ENCODE measurements around the gene RSPO3. TPM values are rescaled to one million over a fixed set of nuclear protein-coding genes. Genes with fewer than 3 reads are reported as not detected.

The RSPO3 gene
- polyA plus RNA-seq, 2 of the 4 experiments (the other 2 are of a cell fraction), result 32.4 to 128 TPM

DNA sequence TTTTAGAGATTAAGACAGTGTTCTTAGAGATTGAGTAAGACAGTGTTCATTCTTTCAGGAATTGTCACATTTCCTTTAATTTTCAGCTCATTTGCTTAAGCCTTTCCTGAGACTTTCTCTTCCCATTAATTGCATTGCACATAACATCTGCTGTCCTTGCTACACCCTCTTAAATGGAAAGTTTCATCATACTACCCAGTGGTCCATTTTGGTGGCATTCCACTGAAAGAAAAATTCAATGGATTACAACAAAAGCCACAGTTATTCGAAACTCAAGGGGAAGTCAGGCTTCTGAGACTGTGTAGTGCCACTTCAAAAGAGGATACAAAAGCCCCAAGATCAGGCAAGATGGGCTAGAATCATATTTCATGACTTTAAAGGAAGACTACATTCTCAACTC lies 64.0 kb downstream of the RSPO3 start:
- H3K4me3 ChIP-seq, result no peak overlapping the region
- H3K9me3 ChIP-seq, result 0 out of 3 replicates have a peak, but pooled peaks cover 3% of the 10 kb centered on the region
- H3K4me1 ChIP-seq, result peaks cover 16% of the 10 kb centered on the region
- ChIA-PET CTCF (no interaction called here), POLR2A (no interaction called here)
- 76% methylated on average over 1 of the region's 1 CpG for WGBS (ENCODE audit: missing lambda C conversion rate)
- no peak for ATAC-seq
- no peak overlapping the region for H3K4me2 ChIP-seq
- TF ChIP-seq HOXA7 (CRISPR knock-in tag; IDR thresholded peaks at IDR 0.05), result no peak
- no peak for TF ChIP-seq ZSCAN20 (CRISPR knock-in tag; IDR thresholded peaks at IDR 0.05)
- TF ChIP-seq ZFP36 (IDR thresholded peaks at IDR 0.05; ENCODE audit: borderline replicate concordance, partially characterized antibody), result no peak
- no peak for TF ChIP-seq ZC3H11A (IDR thresholded peaks at IDR 0.05)
- TF ChIP-seq EP300 (IDR thresholded peaks at IDR 0.05), result no peak
- no peak for TF ChIP-seq EHF (CRISPR knock-in tag; IDR thresholded peaks at IDR 0.05)
- TF ChIP-seq ZNF302 (CRISPR knock-in tag; IDR thresholded peaks at IDR 0.05), result no peak
- no peak for TF ChIP-seq MAFK (IDR thresholded peaks at IDR 0.05; ENCODE audit: partially characterized antibody)
- TF ChIP-seq CEBPB (IDR thresholded peaks at IDR 0.05), result no peak
- no peak for TF ChIP-seq FOXS1 (CRISPR knock-in tag; IDR thresholded peaks at IDR 0.05)
- TF ChIP-seq, protein P1, sequence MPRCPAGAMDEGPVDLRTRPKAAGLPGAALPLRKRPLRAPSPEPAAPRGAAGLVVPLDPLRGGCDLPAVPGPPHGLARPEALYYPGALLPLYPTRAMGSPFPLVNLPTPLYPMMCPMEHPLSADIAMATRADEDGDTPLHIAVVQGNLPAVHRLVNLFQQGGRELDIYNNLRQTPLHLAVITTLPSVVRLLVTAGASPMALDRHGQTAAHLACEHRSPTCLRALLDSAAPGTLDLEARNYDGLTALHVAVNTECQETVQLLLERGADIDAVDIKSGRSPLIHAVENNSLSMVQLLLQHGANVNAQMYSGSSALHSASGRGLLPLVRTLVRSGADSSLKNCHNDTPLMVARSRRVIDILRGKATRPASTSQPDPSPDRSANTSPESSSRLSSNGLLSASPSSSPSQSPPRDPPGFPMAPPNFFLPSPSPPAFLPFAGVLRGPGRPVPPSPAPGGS (IDR thresholded peaks at IDR 0.05), result no peak
- no peak for TF ChIP-seq CHD4 (IDR thresholded peaks at IDR 0.05; ENCODE audit: borderline replicate concordance)
- TF ChIP-seq RFX5 (IDR thresholded peaks at IDR 0.05), result no peak
- no peak for DNase-seq (ENCODE audit: low read depth in 1 of 2, low spot score in 1 of 2)
- no peak overlapping the region for H3K27ac ChIP-seq
- FAIRE-seq, result no peak

DNA sequence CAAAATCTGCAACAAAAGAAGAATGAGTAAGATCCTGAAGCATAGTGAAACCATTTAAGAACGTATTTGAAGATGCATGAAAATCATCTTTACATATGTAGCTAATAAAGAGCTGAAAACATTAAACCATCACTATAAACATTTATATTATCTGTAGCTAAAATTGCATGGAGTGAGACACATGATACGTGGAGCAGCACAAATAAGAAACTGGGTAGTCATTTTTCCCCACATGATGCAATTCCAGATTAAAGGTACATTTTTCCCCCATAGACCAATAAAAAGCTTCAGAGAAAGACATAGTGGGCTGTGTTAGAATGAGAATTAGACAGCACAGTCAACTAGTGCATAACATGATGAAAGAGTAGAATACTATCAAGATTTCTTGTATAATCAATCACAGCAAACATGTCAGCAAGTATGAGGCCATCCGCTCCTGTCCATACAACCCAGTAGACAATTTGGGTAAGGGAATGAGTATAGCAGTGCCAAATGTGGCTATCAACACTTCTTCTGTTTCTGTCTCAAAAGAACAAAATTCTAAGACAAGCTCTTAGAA lies 67.0 kb downstream of the RSPO3 start:
- no peak for ATAC-seq
- no peak overlapping the region for H3K27ac ChIP-seq
- H3K9me3 ChIP-seq, result 0 out of 3 replicates have a peak, but pooled peaks cover 3% of the 10 kb centered on the region
- peaks cover 9% of the 10 kb centered on the region; the same call in 1 of the 3 replicates for H3K4me1 ChIP-seq
- DNase-seq (ENCODE audit: low read depth in 1 of 2, low spot score in 1 of 2), result no peak
- CTCF ChIA-PET, result interaction anchor here (0.5 to 1.0 kb wide), 3 partner anchors 9 to 657 kb away, joined by 3 to 4 read pairs (median 3); partner anchors contain the start of gene RNF146
- TF ChIP-seq, protein P2, sequence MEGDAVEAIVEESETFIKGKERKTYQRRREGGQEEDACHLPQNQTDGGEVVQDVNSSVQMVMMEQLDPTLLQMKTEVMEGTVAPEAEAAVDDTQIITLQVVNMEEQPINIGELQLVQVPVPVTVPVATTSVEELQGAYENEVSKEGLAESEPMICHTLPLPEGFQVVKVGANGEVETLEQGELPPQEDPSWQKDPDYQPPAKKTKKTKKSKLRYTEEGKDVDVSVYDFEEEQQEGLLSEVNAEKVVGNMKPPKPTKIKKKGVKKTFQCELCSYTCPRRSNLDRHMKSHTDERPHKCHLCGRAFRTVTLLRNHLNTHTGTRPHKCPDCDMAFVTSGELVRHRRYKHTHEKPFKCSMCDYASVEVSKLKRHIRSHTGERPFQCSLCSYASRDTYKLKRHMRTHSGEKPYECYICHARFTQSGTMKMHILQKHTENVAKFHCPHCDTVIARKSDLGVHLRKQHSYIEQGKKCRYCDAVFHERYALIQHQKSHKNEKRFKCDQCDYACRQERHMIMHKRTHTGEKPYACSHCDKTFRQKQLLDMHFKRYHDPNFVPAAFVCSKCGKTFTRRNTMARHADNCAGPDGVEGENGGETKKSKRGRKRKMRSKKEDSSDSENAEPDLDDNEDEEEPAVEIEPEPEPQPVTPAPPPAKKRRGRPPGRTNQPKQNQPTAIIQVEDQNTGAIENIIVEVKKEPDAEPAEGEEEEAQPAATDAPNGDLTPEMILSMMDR (IDR thresholded peaks at IDR 0.05), result no peak
- WGBS (ENCODE audit: missing lambda C conversion rate), result 92% methylated on average over 3 of the region's 3 CpGs
- no peak for FAIRE-seq
- POLR2A ChIA-PET, result no interaction called here
- no peak overlapping the region for H3K4me3 ChIP-seq
- H3K4me2 ChIP-seq, result no peak overlapping the region

DNA sequence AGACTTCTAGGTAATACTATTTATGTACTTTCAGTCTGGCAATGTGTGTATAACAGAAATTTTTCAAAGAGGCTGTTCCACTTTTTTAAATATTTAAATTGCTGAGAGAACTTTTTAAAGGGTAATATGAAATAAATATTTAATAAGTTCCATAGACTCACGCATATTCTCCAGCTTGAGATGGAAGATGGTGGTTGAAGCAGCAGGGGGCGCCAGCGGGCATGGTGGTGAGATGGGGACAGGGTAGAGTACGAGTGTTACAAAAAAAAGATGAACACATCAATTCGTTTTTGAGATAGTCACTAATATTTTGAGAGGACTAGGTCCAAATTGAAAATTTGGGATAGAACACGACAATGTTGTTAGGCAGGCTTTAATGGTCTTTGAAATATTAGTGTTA lies 68.4 kb downstream of the RSPO3 start:
- FAIRE-seq (no peak), DNase-seq (ENCODE audit: low read depth in 1 of 2, low spot score in 1 of 2) (peak; percentile 3 to 31), ATAC-seq (peak in 1 of 2 experiments; percentile 60; a peak in 3 of 6 replicates)
- no peak for TF ChIP-seq NPAS2 (CRISPR knock-in tag; IDR thresholded peaks at IDR 0.05; ENCODE audit: borderline replicate concordance)
- TF ChIP-seq, protein P2 (IDR thresholded peaks at IDR 0.05), result peak; percentile 43
- Histone ChIP-seq H3K4me3 (no peak overlapping the region), H3K4me1 (peaks cover 20% of the 10 kb centered on the region), H3K9me3 (0 out of 3 replicates have a peak, but pooled peaks cover 1% of the 10 kb centered on the region), H3K27ac (no peak overlapping the region), H3K4me2 (no peak overlapping the region)
- ChIA-PET POLR2A (no interaction called here), CTCF (interaction anchor here (1.5 kb wide), 1 partner anchor 80 kb away, joined by 3 read pairs; the partner anchor contains the start of gene RNF146)
- whole genome bisulfite sequencing (ENCODE audit: missing lambda C conversion rate), result 48% methylated on average over 6 of the region's 6 CpGs
